HG02678 (cell line): Measurements from ENCODE around the gene CMIP.

Source experiments
- ATAC-seq: cut with Tn5 transposase; IDR thresholded peaks from one replicate; pipeline ENCODE4 v1.9.1; 2021; ENCODE audit warnings: mild to moderate bottlenecking, moderate library complexity; ENCODE audit not compliant: unreplicated experiment

CMIP gene

DNA sequence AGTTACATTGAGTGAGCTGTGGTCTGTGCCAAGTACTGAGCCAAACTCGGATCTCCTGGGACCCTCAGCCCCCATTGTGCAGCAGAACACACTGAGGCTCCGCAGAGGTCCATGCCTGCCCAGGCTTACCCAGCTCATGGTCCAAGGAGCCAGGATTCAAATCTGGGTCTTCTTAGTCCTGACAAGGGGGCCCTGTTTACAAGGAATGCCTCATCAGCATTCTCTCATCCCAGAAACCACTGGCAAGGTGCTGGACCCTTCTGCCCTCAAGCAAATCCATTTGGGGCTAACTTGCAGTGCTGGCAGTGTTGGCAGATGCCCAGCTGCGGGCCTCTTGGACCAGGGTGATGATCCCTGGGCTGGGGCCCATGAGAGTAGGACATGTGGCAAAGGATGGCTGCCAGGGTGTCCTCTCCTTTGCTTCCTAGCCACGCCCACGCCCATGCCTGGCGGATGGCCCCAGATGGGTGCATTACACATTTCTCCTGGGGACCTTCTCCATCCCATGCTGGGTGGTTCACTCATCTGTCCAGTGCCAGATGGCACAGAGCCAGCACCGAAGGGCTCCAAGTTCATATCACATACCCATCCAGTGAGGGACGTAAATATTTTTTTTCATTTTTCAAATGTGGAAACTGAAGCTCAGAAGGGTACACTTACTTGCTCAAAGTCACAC is 117.7 kb downstream of the CMIP start:
- no peak for ATAC-seq

DNA sequence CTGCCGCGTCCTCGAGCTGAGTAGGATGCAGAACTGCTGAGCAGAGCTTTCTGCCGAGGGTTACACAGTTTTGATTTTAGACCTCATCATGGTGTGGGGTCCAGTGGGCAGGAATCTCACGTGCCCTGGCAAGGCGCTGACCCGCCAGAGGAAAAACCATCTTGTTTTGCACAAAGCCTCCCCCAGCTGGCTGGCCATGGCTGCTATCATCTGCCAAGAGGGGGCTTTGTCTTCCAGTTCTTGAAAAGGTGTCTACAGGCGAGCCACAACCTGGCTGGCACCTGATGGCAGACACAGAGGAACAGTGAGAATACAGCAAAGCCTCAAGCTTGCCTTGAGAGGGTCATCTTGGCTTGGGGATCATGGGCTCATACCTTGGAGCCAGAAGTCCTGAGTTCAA is 118.3 kb downstream of the CMIP start:
- no peak for ATAC-seq

DNA sequence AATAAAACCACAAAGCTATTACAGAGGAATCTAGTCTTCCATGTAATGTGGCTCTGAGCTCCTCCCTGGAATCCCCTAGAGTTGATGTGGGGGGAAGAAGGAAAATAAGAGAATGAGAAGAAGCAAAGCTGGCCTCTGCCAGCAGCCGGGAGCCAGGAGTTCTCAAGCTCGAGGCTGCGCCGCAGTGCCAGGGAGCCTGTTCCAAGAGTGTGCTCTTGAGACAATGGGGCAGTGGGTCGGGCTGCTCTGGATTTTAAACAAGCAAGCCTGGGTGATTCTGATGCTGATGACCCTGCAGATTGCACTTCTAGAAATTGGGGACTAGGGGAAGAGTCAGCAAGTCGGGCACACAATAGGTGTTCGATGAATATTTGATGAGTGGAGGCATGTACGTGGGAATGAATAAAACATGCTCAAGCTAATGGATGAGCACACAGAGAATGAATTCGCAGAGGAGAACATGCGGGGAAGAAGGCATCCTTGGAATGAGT is 119.9 kb downstream of the CMIP start:
- no peak for ATAC-seq

DNA sequence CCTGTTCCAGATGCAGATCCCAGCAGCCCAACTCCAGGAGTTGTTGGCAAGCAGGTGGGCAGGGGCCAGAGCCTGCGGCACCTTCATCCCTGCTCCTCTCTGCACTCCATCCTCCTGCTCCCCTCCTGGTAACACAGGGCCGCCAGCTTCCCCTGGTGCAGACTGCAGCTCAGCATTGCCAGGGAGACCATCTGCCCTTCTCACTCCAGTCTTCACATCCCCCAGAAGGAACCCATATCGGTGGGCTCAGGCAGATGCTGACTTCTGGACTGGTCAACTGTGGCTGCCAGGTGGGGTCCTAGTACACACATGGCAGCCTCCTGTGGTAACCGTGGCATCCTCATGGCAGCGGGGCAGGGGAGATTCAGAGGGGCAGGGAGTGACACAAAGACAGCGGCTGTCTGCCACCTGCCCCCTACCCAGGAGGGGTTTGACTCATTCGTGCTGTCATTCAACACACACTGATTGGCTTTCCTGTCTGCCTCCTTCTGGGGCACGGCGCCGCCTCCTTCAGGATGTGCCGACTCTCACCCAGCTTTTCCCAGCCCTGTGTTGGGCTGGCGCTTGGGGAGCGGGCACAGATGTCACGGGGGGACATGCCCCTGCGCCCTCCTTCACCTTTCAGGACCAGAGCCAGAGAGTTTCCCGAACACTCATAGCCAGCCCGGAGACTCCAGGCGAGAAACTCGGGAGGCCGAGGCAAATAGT is 120.9 kb downstream of the CMIP start:
- no peak for ATAC-seq

DNA sequence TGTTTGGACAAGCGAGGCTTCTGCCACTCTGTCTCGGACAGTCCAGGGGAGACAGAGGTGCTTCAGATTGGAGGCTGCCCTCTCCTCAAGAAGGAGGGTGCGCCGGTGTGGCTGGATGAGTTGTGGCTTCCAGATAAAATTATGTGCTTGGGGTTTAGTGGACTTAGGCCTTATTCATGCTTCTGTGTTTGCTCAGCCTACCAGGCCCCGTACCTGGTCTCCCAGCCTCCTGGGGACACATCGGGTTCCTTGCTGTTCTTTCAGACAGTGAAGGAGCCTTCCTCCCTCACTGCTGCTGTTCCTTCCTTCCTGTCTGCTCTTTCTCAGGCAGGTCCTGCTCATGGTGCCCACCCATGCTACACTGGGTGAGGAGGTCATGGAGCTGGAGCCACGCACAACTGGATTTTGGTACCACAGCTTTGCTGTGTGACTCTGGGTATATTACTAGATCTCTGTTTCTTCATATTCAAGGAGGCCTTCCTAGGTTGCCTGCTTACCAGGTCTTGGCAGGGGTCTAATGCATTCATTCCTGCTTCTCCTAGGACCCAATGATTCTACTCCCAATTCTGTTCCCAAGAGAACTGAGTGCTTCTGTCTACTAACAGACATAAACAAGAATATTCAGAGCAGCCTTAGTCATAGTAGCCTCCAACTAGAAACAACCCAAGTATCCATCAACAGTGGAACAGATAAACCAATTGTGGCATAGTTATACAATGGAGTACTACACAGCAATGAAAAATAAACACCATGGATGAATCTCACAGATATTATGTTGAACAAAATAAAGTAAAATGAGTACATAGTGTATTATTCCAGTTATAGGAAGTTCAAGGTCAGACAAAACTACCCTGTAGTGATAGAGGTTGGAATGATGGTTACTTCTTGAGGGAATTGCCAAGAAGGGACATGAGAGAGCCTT is 121.7 kb downstream of the CMIP start:
- no peak for ATAC-seq

DNA sequence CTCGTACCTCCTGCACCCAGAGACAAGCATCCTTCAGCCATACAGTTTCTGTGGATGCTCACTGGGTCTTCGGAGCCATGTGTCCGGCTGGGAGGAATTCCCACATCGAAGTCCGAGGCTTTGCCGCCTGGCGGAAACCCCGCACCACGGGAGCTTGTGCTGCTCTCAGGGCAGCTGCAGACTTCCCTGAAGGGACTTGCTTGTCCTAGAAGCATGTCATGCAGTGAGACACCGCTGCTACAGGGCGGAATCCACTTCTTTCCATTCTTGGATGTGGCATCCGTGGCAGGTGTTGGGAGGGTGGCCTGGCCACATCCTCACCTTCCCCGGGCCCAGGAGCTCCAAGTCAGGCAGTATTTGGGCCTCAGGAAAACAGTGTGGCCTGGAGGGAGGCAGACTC is 122.5 kb downstream of the CMIP start:
- ATAC-seq: no peak

DNA sequence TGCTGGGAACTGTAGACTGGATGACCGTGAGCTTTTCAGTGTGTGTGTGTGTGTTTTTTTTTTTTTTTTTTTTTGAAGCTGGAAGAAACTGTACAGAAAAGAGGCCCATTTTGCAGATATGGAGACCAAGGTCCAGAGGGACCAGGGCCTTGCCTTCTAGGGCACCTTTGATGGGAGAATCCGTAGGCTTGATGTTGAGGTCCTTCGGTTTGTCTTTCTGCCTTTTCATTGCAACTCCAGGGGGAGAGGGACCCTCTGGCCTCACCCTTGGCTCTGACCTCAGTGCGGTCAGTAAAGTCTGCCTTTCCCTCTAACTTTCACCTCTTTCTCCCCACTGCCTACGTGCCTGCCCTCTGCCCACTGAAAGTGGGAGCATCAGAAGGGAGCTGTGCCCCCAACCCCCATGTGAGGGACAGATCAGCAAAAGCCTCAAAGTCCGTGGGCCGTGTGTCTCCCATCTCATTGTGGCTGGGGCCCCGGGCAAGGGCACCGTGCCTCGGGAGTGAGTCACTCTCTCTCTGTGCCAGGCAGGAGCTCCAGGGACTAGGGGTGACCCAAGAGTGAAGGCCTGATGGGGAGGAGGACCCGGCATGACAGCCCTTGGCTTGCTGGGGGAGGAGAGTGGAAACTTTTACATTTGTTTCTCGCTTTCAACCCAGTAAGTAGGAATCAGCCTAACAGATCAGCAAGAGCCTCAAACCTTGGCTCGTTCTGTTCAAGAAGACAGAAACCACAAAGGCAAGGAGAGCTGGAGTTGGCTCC is 123.6 kb downstream of the CMIP start:
- no peak for ATAC-seq

DNA sequence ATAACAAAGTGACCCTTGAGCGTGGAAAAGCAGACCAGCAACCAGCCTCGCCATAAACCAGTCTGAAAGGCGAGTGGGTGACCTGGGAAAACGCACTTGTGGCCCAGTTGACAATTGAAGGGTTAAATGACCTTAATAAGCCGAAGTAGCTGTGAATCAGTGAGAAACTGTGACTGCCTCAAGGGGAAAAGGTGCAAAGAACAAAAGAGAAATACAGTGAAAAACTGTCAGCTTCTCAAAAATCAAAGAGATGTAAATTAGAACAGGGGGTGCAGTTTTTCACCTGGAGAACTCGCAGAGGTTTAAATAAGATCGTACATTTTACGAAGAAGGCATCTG is 124.1 kb downstream of the CMIP start:
- no peak for ATAC-seq

DNA sequence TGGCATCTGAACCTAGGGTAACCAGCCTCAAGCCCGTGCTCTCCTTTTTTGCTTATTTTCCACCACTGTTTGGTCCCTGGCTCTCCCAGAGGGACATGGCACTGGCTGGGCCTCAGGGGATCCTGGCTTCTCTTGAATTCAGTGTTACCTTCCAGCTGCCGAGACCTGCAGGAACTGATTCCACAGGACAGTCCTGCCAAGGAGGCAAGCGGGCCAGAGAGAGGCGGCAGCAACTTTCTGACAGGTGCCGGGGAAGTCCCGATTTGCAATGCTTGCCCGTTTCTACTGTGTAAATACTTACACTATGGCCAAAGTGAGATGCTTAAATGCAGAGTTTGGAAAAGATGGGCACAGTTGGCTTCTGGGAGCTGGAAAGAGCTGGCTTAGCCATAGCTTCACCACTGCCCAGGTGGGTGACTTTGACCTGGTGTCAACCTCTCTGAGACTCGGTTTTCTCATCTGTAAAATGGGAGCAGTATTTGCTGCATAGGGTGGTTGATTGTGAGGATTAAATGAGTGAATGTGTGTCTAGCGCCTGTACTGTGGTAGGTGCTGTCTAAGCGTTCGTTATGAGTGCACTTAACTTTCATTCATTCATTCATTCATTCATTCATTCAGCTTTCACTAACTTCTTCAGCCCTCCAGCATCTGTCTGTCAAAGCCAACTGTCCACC is 124.9 kb downstream of the CMIP start:
- no peak for ATAC-seq

DNA sequence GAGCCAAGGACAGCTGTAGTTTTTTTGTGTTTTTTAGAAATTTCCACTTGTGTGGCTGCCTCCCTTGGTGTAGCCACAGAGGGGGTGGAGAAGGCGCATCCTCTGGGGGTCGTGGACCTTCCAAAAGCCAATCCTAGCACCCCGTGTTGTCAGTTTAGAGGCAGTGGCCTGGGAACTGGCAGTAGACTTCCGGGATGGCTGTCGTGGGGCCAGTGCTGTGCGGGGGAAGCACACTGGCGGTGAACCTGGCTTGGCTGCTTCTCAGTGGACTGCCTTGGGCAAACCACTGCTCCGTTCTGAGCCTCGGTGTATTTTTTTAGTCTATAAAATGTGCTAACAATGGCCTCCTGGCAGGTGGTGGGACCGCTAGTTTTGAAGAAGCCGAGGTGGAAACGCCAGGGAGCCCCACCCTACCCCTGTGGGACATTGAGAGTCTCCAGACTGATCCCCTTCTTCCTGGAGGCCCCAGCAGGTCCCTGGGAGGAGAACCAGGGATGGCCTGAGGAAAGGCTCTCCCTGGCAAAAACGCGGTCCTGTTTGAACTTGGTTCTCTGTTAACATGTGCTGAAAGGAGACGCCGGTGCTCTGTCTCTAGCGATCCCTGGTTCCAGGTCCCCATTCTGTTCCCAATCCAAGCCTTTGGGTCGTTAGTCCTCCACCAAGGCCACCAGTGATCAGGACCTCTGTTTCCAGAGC is 125.7 kb downstream of the CMIP start:
- ATAC-seq: no peak

DNA sequence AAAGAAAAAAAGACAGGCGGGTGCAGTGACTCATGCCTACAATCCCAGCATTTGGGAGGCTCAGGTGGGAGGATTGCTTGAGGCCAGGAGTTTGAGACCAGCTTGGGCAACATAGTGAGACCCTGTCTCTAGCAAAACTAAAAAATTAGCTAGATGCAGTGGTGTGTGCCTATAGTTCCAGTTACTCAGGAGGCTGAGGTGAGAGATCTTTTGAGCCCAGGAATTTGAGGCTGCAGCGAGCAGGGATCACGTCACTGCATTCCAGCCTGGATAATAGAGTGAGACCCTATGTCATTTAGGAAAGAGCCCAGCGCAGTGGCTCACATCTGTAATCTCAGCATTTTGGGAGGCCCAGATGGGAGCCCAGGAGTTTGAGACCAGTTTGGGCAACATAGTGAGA is 126.6 kb downstream of the CMIP start:
- ATAC-seq: no peak

DNA sequence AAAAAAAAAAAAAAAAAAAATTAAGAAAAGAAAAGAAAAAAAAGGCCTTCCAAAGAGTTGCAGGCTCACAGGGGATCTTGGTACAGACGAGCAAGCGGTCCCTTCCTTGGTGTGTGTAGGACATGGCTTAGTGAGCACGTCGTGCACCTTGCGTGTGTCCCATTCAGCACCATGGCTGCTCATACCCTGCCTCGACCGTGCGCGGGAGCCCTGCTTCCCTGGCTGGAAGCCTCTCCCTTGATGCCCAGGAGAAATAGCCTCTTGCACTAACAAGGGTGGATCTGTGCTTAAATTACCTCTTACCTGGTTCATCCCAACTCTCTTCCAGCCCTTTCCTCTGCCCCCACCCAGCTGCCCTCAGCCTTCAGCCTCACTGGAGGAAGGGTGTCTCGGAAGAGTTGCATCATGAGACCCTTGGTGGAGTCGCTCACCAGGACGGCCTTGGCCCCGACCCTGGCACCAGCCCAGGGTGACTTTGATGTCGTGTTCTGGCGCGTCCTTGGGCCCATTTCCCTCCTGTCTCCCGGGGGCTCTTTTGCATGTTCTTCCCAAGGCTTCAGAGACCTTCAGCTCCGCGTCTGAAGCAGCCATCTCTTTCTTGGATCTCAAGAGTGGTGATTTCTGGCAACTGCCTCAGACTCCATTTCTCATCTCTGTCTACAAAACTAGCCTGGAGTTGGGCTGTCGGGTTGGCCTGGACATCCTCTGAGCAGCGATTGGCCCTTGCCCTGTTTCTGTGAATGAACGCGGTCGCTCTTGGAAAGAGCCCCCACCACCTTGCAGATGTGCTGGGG is 127.2 kb downstream of the CMIP start:
- no peak for ATAC-seq

DNA sequence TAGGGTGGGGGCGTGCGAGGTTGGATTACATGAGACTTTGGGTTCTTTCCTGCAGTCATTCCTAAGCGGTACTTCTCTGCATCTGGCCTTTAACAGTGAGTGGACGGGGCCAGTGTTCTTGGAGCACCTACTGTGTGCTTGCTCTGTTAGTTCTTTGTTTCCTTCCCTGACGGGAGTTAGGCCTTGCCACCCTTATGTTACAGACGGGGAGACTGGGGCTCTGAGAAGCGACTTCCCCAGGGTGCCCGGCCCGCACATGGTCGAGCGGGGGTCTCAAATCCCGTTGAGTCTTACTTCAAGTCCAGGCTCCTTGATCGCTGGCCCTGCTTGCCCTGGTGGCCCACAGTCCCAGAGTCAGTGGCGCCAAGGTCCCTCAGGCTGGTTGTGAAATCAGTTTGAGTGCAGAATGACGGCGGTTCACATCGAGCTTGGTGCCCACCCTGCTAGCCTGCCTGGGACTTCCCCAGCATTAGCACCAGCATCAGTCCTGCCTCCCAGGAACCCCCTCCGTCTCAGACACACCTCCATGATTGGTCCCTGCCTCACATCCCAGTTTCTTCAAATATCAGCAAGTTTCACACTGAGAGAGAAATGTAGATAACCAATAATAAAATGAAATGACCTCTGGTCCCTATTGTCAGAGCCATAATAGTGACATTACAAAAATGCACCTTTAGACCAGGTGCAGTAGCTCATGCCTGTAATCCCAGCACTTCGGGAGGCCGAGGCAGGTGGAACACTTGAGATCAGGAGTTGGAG is 128.0 kb downstream of the CMIP start:
- no peak for ATAC-seq

DNA sequence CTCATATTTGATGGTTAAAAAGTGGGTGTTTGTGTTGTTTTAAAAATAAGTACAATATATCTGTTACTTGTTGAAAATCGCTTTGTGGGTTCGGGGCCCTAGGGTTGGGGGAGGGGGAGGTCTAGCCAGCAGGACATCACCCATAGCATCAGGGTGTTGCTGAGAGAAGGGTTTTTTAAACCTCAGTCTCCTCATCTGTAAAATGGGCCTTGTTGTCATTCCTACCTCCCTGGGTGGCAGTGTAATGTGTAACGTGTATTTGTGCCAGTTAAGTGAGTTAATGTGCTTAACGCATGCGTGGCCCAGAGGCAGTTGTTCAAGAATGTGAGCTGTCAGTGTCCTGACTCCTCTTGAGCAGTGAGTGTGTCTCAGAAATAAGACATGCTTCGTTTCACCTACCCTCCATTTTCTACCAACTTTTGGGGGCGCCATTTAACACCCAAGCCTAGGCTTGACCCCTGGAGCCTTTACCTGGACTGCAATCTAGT is 129.0 kb downstream of the CMIP start:
- no peak for ATAC-seq

DNA sequence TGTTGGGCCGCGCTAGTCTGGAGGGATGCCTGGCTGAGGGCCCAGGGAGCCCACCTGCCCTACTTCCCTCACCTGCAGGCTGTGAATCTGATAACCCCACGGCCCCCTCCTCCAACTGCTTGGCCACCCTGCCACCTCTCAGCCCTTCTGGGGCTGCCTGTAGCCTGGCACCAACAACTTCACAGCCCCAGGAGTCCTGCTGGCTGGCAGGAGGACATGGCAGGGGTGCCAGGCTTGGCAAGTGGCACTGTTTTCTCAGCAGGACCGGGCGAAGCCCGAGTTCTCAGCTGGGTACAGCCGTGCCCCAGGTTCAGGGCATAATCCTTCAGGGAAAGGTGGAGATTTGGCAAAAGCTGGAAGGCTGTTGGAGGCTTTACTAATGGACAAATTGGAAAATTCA is 129.6 kb downstream of the CMIP start:
- no peak for ATAC-seq

DNA sequence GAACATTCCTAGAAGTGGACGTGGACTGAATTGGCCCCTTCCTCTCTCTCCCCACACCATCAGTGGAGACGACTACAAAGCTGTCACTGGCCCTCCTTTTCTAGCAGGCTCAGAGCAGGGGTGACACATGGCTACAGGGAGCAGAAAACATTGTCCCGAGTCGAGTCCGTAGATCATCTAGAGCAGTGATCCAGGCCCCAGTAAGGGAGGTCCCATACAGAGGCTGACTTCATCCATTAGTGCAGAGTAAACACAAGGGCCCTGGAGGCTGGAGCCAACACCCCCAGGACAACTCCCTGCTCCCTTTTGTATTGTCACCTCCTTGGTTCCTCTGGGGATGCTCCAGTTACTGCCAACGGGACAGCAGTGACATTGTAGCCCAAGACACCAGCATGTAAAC is 130.7 kb downstream of the CMIP start:
- ATAC-seq: no peak

DNA sequence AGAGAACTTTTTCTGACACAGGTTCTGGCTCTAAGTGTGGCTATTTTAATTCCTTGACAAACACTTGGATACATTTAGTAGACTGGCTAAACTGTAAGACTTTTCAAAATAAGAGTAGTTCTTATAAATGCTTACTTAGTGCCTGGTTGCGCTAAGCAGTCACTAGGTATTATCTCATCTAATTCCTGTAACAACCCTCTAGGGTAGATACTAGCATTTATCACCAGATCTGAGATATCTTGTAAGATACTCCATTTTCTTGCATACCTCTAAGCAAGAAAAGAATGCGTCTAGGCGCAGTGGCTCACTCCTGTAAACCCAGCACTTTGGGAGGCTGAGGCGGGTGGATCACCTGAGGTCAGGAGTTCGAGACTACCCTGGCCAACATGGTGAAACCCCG is 131.2 kb downstream of the CMIP start:
- no peak for ATAC-seq

DNA sequence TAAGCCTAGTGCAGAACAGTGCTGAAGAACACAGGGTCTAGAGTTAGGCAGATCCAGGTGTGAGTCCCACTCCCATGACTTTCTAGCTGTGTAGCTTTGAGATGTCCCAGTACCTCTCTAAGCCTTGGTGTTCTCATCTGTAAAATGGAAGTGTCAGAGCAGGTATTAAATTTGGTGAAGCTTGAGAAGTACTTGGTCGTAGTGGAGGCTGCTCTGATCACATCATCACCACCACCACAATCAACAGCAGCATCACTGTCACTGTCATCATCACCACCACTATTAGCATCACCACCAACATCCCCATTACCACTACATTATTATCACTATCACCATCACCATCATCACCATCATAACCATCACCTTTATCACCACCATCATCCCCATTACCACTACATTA is 132.1 kb downstream of the CMIP start:
- ATAC-seq: no peak
